GM19324 (cell line): ENCODE data around the gene KCTD14.

Experiments used
- ATAC-seq: cut with Tn5 transposase; IDR thresholded peaks from one replicate; pipeline ENCODE4 v1.9.1; 2021; ENCODE audit warnings: mild to moderate bottlenecking, moderate library complexity; ENCODE audit not compliant: unreplicated experiment, low FRiP score

The KCTD14 gene

DNA sequence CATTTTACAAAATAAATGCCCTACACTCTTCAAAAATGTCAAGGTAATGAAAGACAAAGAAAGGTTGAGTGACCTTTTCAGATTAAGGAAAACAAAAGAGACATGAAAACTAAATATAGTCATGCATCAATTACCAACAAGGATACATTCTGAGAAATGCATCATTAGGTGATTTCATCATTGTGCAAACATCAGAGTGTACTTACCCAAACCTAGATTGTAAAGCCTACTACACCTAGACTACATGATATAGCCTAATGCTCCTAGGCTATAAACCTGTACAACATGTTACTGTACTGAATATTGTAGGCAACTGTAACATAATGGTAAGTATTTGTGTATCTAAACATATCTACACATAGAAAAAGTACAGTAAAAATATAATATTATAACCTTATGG, 55.3 kb downstream of the KCTD14 start:
- ATAC-seq: no peak

DNA sequence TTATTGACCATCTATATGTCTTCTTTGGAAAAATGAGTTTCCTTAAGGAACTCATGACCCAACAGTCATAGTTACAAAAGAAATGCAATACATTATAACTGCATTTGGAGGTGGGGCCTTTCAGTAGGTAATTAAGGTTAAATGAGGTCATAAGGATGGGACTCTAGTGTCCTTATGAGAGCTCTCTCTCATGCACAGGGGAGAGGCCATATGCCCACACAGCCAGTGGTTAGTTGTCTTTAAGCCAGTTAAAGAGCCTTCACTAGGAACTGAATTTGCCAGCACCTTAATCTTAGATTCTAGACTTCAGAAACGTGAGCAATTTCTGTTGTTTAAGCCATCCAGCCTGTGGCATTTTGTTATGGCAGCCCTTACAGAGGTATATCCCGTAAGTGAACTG, 56.0 kb downstream of the KCTD14 start:
- no peak for ATAC-seq

- no peak for ATAC-seq
Measured at GRCh38 chr11:77966338-77966737, 56.7 kb downstream of the KCTD14 start.
